Activated CD4-positive, alpha-beta T cell treated with anti-CD3 and anti-CD28 coated beads, Interleukin-2, amount 10 ng/mL, durations not matched to agents 7 days and 5 days (primary cell): ENCODE measurements around the gene FAM174C. TPM values are rescaled to one million over a fixed set of nuclear protein-coding genes. Genes with fewer than 3 reads are reported as not detected.
A peak's percentile ranks its signal among the peaks of the same experiment; 100 is the strongest.
"Not testable (repeated sequence)": the region's sequence is repeated elsewhere in the genome, so short reads cannot be mapped to it uniquely, and the experiment has no call there.

ENCODE experiments used
- CTCF ChIA-PET: fragments of 350-600 bp; sonication (Branson Sonifier 250); formaldehyde crosslinking; loops from one replicate; lab custom pipeline; 2021; ENCODE audit warnings: antibody characterized with exemption; lab: Charles Lee
- POLR2A ChIA-PET: fragments of 350-600 bp; sonication (Branson Sonifier 250); formaldehyde crosslinking; loops from one replicate; lab custom pipeline; 2021; ENCODE audit warnings: antibody characterized with exemption; lab: Charles Lee
- DNase-seq: peaks from one replicate; pipeline ENCODE4 v3.0.0-alpha.2; 2020
- H3K27ac Mint-ChIP-seq: one replicate; pipeline ENCODE4 v1.8.0; 2021; ENCODE audit warnings: mild to moderate bottlenecking, moderate library complexity, mixed read lengths
- H3K27me3 Mint-ChIP-seq: one replicate; pipeline ENCODE4 v1.8.0; 2021; ENCODE audit warnings: mixed read lengths
- H3K36me3 Mint-ChIP-seq: one replicate; pipeline ENCODE4 v1.8.0; 2021; ENCODE audit warnings: low read depth, mixed read lengths
- H3K4me1 Mint-ChIP-seq: one replicate; pipeline ENCODE4 v1.8.0; 2021; ENCODE audit warnings: mixed read lengths
- H3K4me3 Mint-ChIP-seq: one replicate; pipeline ENCODE4 v1.8.0; 2021; ENCODE audit warnings: mild to moderate bottlenecking, moderate library complexity, mixed read lengths
- H3K9me3 Mint-ChIP-seq: one replicate; pipeline ENCODE4 v1.8.0; 2021; ENCODE audit warnings: mixed read lengths
- total RNA-seq, 2 experiments: library from RNA; stranded (reverse); gene quantifications; one replicate each; pipeline ENCODE4 v1.2.3, GENCODE V29; 2021

Gene FAM174C
- total RNA-seq, 2 experiments from 2014 or later = 47.8 to 51.5 TPM

DNA sequence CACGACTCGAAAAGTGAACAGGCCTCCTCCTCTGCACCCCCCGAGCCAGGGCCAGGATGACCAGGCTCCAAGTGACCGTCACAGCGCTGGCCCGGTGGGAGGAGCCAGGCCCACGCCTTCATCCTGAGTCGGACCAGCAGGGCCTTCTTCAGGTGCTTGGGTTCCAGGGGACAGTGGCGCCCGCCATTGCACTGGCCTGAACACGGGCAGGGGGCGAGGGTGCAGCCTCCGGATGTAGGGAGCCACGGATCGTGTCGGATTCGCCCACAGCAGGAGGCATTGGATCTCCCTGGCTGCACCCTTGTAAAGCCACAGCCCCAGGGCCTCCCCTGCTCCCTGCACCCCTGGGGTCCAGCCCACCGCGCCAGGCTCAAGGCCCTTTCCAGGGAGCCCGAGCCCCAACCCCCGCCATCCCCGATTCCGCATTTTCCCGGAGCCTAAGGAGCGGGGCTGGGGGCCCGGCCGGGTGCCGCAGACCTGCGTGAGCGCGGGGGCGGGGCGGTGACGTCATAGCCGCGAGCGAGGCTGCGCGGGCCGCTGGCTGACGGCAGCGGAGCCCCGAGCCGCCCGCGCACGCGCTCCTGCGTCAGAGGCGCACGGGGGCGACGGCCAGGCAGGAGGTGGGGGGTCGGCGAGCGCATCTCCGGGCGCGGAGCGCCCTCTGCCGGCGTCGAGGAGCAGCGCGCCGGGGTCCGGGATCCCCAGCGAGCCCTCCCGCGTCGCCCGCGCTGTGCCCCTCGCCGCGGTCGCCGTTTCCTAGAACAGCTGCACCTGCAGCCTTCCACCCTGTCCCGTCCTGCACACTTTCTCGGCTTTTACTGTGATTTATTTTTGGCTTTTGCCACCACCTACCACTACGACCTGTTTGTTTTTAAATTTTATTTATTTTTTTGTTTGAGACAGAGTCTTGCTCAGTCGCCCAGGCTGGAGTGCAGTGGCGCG is 35.3 kb upstream of the FAM174C start:
- Mint-ChIP-seq H3K36me3 (peaks cover 11% of the 10 kb centered on the region), H3K27ac (no peak overlapping the region), H3K9me3 (no peaks in the 10 kb centered on the region), H3K4me3 (peak overlapping the region; percentile 79), H3K4me1 (peaks cover 43% of the 10 kb centered on the region), H3K27me3 (peaks cover 23% of the 10 kb centered on the region)
- CTCF ChIA-PET = interaction anchor here (0.7 to 7.5 kb wide), 8 partner anchors 15 to 300 kb away, joined by 3 to 299 read pairs (median 4); partner anchors contain the start of genes CIRBP, FAM174C and WDR18
- POLR2A ChIA-PET = no interaction called here
- DNase-seq = peak; percentile 86

DNA sequence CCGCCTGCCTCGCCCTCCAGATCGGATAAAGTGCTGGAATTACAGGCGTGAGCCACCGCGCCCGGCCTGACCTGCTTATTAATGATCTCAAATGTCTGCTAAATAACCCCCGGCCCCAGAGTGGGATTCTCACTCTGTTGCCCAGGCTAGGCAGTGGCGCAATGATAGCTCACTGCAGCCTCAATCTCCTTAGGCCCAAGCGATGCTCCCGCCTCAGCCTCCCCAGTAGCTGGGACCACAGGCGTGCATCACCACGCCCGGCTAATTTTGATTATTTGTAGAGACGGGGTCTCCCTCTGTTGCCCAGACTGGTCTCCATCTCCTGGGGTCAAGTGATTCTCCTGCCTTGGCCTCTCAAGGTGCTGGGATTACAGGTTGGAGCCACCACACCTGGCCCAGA is 34.4 kb upstream of the FAM174C start:
- Mint-ChIP-seq H3K4me3 (peak overlapping the region; percentile 79), H3K4me1 (peaks cover 43% of the 10 kb centered on the region), H3K36me3 (peaks cover 11% of the 10 kb centered on the region), H3K27me3 (peaks cover 23% of the 10 kb centered on the region), H3K27ac (peak overlapping the region; percentile 71), H3K9me3 (no peaks in the 10 kb centered on the region)
- ChIA-PET CTCF (interaction anchor here (0.7 to 7.5 kb wide), 8 partner anchors 16 to 301 kb away, joined by 3 to 299 read pairs (median 4); partner anchors contain the start of genes CIRBP, FAM174C and WDR18), POLR2A (interaction anchor here (1.0 to 1.5 kb wide), 2 partner anchors 28 to 49 kb away, joined by 3 to 8 read pairs; partner anchors contain the start of gene CIRBP)
- DNase-seq = no peak

DNA sequence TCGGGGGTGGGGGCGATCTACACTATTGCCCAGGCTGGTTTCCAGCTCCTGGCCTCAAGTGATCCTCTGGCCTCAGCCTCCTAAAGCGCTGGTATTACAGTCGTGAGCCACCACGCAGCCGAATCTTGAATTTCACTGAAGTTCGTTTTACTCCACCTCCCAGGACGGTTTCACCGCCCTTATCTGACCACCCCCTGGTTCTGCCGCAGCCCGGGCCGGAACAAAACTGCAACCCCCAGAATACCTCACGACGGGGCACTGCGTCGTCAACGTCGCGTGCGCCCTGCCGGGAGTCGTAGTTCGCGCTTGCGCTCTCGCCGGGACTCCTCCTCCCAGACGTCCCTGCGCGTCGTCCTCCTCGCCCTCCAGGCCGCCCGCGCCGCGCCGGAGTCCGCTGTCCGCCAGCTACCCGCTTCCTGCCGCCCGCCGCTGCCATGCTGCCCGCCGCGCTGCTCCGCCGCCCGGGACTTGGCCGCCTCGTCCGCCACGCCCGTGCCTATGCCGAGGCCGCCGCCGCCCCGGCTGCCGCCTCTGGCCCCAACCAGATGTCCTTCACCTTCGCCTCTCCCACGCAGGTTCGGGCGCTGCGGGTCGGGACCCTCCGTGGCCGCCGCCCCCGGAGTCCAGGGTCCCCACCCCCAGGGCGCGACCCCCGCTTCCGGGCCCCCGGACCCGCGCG is 33.8 kb upstream of the FAM174C start, which contains the start of gene ATP5F1D:
Gene ATP5F1D (plus strand): TSS at position 335 of the 679 bp plus-strand sequence. CDS start 100 bp downstream, at position 435.
- Mint-ChIP-seq H3K27me3 (peaks cover 20% of the 10 kb centered on the region), H3K27ac (peak within 1 kb of the TSS; percentile 92), H3K4me1 (peaks cover 45% of the 10 kb centered on the region), H3K9me3 (no peaks in the 10 kb centered on the region), H3K4me3 (peak within 1 kb of the TSS; percentile 86), H3K36me3 (peaks cover 11% of the 10 kb centered on the region)
- ChIA-PET POLR2A (interaction anchor here (0.7 to 1.5 kb wide), 3 partner anchors 12 to 49 kb away, joined by 3 to 8 read pairs (median 4); partner anchors contain the start of gene CIRBP), CTCF (interaction anchor here (1.2 to 7.5 kb wide), 5 partner anchors 16 to 257 kb away, joined by 3 to 299 read pairs (median 6); partner anchors contain the start of genes CIRBP, FAM174C and WDR18)
- DNase-seq = peak; percentile 90

DNA sequence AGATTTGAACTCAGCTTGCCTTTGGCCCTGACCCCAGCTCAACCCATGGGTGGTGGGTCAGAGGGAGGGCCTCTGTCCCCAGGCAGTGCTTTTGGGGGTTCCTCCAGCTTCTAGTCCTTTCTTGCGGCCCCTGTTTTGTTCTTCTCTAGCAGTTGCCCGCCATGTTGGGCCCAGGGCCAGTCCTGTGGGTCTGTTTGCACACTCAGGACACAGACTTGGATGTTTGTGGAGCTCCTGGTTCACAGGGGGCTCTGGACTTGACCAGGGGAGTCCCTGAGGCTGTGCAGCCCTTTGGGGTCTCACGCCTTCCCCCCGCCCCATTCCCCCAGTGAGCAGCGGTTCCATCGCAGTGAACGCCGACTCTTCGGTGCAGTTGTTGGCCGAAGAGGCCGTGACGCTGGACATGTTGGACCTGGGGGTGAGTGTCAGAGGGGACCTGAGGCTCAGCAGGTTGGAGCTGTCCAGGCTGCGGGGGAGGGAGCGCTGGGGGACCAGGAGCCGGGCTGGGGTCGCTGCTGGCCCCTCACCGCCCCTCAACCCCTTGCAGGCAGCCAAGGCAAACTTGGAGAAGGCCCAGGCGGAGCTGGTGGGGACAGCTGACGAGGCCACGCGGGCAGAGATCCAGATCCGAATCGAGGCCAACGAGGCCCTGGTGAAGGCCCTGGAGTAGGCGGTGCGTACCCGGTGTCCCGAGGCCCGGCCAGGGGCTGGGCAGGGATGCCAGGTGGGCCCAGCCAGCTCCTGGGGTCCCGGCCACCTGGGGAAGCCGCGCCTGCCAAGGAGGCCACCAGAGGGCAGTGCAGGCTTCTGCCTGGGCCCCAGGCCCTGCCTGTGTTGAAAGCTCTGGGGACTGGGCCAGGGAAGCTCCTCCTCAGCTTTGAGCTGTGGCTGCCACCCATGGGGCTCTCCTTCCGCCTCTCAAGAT is 31.3 kb upstream of the FAM174C start:
- H3K4me3 Mint-ChIP-seq = peak overlapping the region; percentile 57
- H3K9me3 Mint-ChIP-seq = no peaks in the 10 kb centered on the region
- DNase-seq = peak; percentile 88
- H3K4me1 Mint-ChIP-seq = peaks cover 37% of the 10 kb centered on the region
- ChIA-PET CTCF (interaction anchor here (0.6 to 7.5 kb wide), 43 partner anchors 8 to 446 kb away, joined by 3 to 299 read pairs (median 4); partner anchors contain the start of genes ARHGAP45, CIRBP, FAM174C and POLR2E), POLR2A (interaction anchor here (0.5 to 2.7 kb wide), 5 partner anchors 15 to 198 kb away, joined by 3 to 45 read pairs (median 7); partner anchors contain the start of gene CIRBP)
- peaks cover 8% of the 10 kb centered on the region for H3K27me3 Mint-ChIP-seq
- peak overlapping the region; percentile 90 for H3K27ac Mint-ChIP-seq
- peaks cover 5% of the 10 kb centered on the region for H3K36me3 Mint-ChIP-seq

DNA sequence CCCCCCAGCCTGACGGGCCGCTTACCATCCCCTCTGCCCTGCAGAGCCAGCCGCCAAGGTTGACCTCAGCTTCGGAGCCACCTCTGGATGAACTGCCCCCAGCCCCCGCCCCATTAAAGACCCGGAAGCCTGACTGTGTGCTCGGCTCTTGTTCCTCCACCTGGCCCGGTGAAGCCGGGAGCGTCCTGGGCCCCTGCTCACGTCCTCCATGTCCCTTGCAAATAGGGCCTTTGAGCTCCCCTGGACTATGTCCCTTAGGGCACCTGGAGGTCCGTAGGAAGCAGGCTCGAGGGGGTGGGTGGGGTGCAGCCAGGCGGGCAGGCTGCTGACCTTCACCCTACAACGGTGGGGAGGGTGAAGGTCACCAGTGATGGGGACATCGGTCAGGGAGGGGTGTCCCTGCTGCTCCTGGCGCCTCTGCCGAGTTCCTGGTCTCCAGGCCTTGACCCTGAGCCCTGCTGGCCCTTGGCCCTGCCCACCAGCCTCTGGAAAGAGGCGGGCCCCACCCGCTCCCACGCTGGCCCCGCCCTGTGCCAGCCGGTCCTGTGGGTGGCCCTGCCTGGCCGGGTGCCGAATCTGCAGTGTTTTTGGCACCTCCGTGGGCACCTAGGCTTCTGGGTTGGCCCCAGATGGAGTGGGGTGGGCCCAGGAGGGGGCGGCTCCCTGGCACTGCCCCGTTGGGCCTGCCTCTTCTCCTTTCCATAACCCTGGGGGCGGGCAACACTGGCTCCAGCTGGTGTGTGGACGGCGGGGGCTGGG is 30.5 kb upstream of the FAM174C start:
- CTCF ChIA-PET = interaction anchor here (0.6 to 7.5 kb wide), 40 partner anchors 9 to 447 kb away, joined by 3 to 299 read pairs (median 4); partner anchors contain the start of genes ARHGAP45, CIRBP, FAM174C and POLR2E
- Mint-ChIP-seq H3K36me3 (peaks cover 5% of the 10 kb centered on the region), H3K9me3 (no peaks in the 10 kb centered on the region), H3K27ac (peak overlapping the region; percentile 90), H3K27me3 (peaks cover 2% of the 10 kb centered on the region), H3K4me1 (peaks cover 32% of the 10 kb centered on the region), H3K4me3 (peak overlapping the region; percentile 57)
- POLR2A ChIA-PET = interaction anchor here (0.5 to 2.7 kb wide), 4 partner anchors 22 to 197 kb away, joined by 4 to 45 read pairs (median 14); partner anchors contain the start of gene CIRBP
- no peak for DNase-seq

DNA sequence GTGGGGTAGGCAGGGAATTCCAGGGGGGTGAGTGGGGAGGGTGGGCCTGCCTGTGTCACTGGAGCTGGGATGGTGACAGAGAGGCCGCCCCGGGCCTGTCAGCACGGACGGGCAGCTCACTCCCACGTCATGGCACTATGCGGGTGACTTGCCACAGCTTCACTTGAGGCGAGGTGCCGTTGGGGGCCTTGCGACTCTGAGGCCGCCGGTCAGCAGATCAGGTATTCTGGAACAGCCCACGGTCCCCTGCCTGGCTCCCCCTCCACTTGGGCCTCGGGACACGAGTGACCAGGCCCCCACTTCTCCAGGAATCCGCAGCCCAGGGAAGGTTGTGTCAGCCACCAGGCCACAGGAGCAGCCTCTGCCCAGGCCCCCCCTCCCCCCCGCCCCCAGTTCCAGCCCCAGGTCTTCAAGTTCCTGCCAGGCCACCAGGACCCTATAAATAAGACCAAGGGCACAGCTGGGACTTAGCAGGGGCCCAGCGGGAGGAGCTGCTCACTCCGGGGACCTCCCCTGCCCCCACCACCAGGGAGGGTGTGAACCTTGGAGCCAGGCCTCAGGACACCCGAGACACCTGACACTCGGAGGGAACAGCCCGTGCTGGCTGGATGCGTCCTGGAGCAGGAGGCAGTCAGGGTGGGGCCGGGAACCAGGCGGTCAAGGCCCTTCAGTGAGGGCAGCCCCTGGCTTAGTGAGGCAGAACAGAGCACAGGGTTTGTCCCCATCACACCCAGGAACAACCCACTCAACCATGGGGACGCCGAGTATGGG is 29.7 kb upstream of the FAM174C start:
- CTCF ChIA-PET = interaction anchor here (2.9 to 7.5 kb wide), 2 partner anchors 19 to 28 kb away, joined by 34 to 299 read pairs; partner anchors contain the start of genes CIRBP and FAM174C
- Mint-ChIP-seq H3K36me3 (peaks cover 5% of the 10 kb centered on the region), H3K27me3 (peaks cover 2% of the 10 kb centered on the region)

DNA sequence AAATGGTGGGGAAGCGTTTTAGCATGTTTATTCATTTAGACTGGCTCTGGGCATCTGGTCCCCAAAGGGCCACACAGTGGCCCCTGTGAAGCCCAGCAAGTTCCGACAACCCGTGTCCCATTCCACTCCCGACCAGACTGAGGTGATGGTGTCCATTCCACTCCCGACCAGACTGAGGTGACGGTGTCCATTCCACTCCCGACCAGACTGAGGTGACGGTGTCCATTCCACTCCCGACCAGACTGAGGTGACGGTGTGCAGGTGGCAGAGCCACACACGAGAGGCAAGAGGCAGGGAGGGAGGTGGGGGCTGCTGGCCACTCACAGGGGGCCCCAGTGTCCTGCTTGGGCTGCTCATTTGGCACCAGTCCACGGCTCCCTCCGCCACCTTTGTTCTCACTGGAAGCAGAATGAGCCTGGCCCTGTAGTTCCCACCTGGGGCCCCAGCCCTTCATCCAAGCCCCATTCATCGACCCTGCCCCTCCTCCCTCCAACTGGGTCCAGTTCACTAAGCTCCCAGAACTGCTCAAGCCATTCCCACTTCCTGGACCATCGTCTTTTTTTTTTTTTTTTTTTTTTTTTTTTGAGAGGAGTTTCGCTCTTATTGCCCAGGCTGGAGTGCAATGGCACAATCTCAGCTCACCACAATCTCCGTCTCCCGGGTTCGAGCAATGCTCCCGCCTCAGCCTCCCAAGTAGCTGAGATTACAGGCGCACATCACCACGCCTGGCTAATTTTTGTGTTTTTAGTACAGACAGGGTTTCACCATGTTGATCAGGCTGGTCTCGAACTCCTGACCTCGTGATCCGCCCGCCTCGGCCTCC is 28.9 kb upstream of the FAM174C start:
- H3K36me3 Mint-ChIP-seq, POLR2A ChIA-PET, H3K27me3 Mint-ChIP-seq, H3K9me3 Mint-ChIP-seq, DNase-seq: not testable (repeated sequence)
- CTCF ChIA-PET = interaction anchor here (0.6 to 7.5 kb wide), 2 partner anchors 18 to 139 kb away, joined by 3 to 299 read pairs; partner anchors contain the start of gene CIRBP
- Mint-ChIP-seq H3K4me3 (peak overlapping the region; percentile 38), H3K4me1 (peaks cover 22% of the 10 kb centered on the region), H3K27ac (peak overlapping the region; percentile 19)

More for the DNA sequence above, 29.7 kb upstream of the FAM174C start:
- peaks cover 30% of the 10 kb centered on the region for H3K4me1 Mint-ChIP-seq
- DNase-seq = no peak
- POLR2A ChIA-PET = interaction anchor here (2.7 kb wide), 1 partner anchor 24 kb away, joined by 45 read pairs; the partner anchor contains the start of gene CIRBP
- peak overlapping the region; percentile 19 for H3K27ac Mint-ChIP-seq
- H3K4me3 Mint-ChIP-seq = no peak overlapping the region
- no peaks in the 10 kb centered on the region for H3K9me3 Mint-ChIP-seq

DNA sequence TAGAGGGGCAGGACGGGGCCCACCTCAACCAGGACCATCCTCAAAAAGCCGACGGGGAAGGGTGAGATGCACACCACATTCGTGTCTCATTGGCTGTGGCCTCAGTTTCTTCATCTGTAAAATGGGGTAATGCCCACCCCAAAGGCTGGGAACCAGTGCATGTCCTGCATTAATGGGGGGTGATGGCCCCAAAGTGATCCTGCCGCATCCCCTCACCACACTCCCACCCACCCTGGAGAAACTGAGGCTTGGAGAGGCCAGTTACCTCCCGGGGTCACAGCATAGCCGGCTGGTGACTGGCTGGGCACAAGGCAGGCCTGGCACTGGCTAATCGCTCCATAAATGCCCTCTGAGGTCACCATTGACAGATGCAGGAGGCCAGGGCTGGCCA is 27.6 kb upstream of the FAM174C start:
- ChIA-PET CTCF (interaction anchor here (7.5 kb wide), 1 partner anchor 17 kb away, joined by 299 read pairs; the partner anchor contains the start of gene CIRBP), POLR2A (no interaction called here)
- peaks cover 16% of the 10 kb centered on the region for H3K36me3 Mint-ChIP-seq
- no peaks in the 10 kb centered on the region for H3K9me3 Mint-ChIP-seq
- H3K27me3 Mint-ChIP-seq = no peaks in the 10 kb centered on the region
- H3K4me1 Mint-ChIP-seq = peaks cover 15% of the 10 kb centered on the region
- H3K27ac Mint-ChIP-seq = peak overlapping the region; percentile 68
- DNase-seq = no peak
- no peak overlapping the region for H3K4me3 Mint-ChIP-seq

DNA sequence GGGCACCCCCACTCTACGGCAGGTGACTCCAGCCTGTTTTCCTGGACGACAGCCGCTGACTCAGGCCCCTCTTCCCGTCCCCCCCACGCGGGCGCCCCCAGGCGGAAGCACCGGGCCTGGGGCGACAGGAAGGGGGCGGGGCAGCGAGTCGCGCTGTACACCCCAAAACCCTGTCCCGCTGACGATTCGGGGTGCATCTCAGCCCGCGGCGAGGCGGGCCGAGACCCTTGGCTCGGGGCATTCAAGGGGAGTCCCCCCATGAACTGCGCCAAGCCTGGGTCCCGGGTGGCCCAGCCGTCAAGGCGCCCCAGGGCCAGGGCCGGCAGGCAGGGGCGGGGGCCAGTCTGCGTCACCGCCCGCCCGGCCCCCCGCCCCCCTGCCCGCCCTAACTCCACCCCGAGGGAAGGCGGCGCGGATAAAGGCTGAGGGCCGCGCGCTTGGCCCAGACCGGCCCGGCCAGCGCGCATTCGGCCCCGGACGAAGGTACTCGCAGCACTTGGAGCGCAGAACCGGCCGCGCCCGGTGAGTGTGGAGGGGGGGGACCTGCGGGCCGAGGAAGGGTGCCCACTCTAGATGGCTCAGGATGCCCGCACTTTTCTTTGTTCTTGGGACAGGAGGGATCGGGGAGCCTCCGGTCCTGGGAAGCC is 27.1 kb upstream of the FAM174C start, which contains the start of gene MIDN:
Gene MIDN (plus strand): TSS at position 445 of the 647 bp plus-strand sequence. CDS start 1,714 bp downstream, outside the sequence.
- POLR2A ChIA-PET = no interaction called here

More for the DNA sequence above, 27.1 kb upstream of the FAM174C start, which contains the start of gene MIDN:
- H3K9me3 Mint-ChIP-seq = no peaks in the 10 kb centered on the region
- CTCF ChIA-PET = interaction anchor here (1.0 kb wide), 4 partner anchors 12 to 21 kb away, joined by 3 to 13 read pairs (median 6); partner anchors contain the start of gene CIRBP
- peak; percentile 71 for DNase-seq
- peak within 1 kb of the TSS; percentile 87 for H3K27ac Mint-ChIP-seq
- H3K36me3 Mint-ChIP-seq = peaks cover 17% of the 10 kb centered on the region
- H3K27me3 Mint-ChIP-seq = no peaks in the 10 kb centered on the region
- H3K4me3 Mint-ChIP-seq = peak within 1 kb of the TSS; percentile 73
- H3K4me1 Mint-ChIP-seq = peaks cover 11% of the 10 kb centered on the region
